Progenitor cell of endocrine pancreas (in vitro differentiated cells): ENCODE data around the gene LORICRIN. TPM values are rescaled to one million over a fixed set of nuclear protein-coding genes. Genes with fewer than 3 reads are reported as not detected.

Source experiments
- DNase-seq: peaks from one replicate; pipeline ENCODE4 v3.0.0; 2021; ENCODE audit warnings: low spot score; ENCODE audit not compliant: unreplicated experiment
- H3K27ac Mint-ChIP-seq: 2 replicates; pipeline ENCODE4 v1.8.0; 2021; ENCODE audit warnings: mild to moderate bottlenecking, moderate library complexity, mixed read lengths
- H3K27me3 Mint-ChIP-seq: 2 replicates; pipeline ENCODE4 v1.8.0; 2021; ENCODE audit warnings: mixed read lengths
- H3K36me3 Mint-ChIP-seq: 2 replicates; pipeline ENCODE4 v1.8.0; 2022; ENCODE audit warnings: mixed read lengths; ENCODE audit not compliant: insufficient read depth
- H3K4me1 Mint-ChIP-seq: 2 replicates; pipeline ENCODE4 v1.8.0; 2021; ENCODE audit warnings: low read depth, mixed read lengths
- H3K4me3 Mint-ChIP-seq: 2 replicates; pipeline ENCODE4 v1.8.0; 2021; ENCODE audit warnings: low read depth, mild to moderate bottlenecking, moderate library complexity, mixed read lengths
- H3K9me3 Mint-ChIP-seq: 2 replicates; pipeline ENCODE4 v1.8.0; 2021; ENCODE audit warnings: low read depth, mixed read lengths
- CTCF ChIP-seq: fragments of 200-600 bp; sonication (generic); IDR thresholded peaks from one replicate; pipeline ENCODE4 v1.5.0; 2021; ENCODE audit warnings: antibody characterized with exemption, mild to moderate bottlenecking; ENCODE audit not compliant: unreplicated experiment
- total RNA-seq: library from RNA; stranded (reverse); gene quantifications from 2 replicates; pipeline ENCODE4 v1.2.1, GENCODE V29; 2021

Gene LORICRIN
- total RNA-seq, 1 donor from 2014 or later = not detected

GRCh38 chr1:153248176-153248879 lies 11.2 kb upstream of the LORICRIN start:
- TF ChIP-seq CTCF = no peak
- Mint-ChIP-seq H3K27ac (no peak overlapping the region), H3K4me1 (no peaks in the 10 kb centered on the region)

GRCh38 chr1:153250166-153250565 lies 9.3 kb upstream of the LORICRIN start:
- no peak overlapping the region for H3K4me3 Mint-ChIP-seq
- H3K36me3 Mint-ChIP-seq = no peaks in the 10 kb centered on the region
- H3K27ac Mint-ChIP-seq = no peak overlapping the region
- H3K4me1 Mint-ChIP-seq = no peaks in the 10 kb centered on the region
- H3K9me3 Mint-ChIP-seq = no peaks in the 10 kb centered on the region
- peaks cover 42% of the 10 kb centered on the region for H3K27me3 Mint-ChIP-seq
- DNase-seq = no peak
- no peak for TF ChIP-seq CTCF

More at GRCh38 chr1:153248176-153248879, 11.2 kb upstream of the LORICRIN start:
- Mint-ChIP-seq H3K4me3 (no peak overlapping the region), H3K36me3 (no peaks in the 10 kb centered on the region), H3K27me3 (peaks cover 34% of the 10 kb centered on the region), H3K9me3 (no peaks in the 10 kb centered on the region)
- DNase-seq = no peak

- Mint-ChIP-seq H3K27me3 (peaks cover 47% of the 10 kb centered on the region), H3K4me3 (no peak overlapping the region), H3K4me1 (no peaks in the 10 kb centered on the region), H3K9me3 (no peaks in the 10 kb centered on the region), H3K36me3 (no peaks in the 10 kb centered on the region), H3K27ac (no peak overlapping the region)
- no peak for DNase-seq
- no peak for TF ChIP-seq CTCF
Observed at GRCh38 chr1:153251087-153251486, 8.4 kb upstream of the LORICRIN start.

GRCh38 chr1:153251562-153251961 lies 7.9 kb upstream of the LORICRIN start:
- Mint-ChIP-seq H3K27ac (no peak overlapping the region), H3K4me3 (no peak overlapping the region), H3K9me3 (no peaks in the 10 kb centered on the region), H3K27me3 (peaks cover 46% of the 10 kb centered on the region), H3K4me1 (no peaks in the 10 kb centered on the region), H3K36me3 (no peaks in the 10 kb centered on the region)
- no peak for TF ChIP-seq CTCF
- no peak for DNase-seq

GRCh38 chr1:153251988-153252387 lies 7.5 kb upstream of the LORICRIN start:
- no peak for DNase-seq
- Mint-ChIP-seq H3K4me3 (no peak overlapping the region), H3K4me1 (no peaks in the 10 kb centered on the region), H3K27me3 (peaks cover 44% of the 10 kb centered on the region), H3K36me3 (no peaks in the 10 kb centered on the region), H3K9me3 (no peaks in the 10 kb centered on the region), H3K27ac (no peak overlapping the region)
- TF ChIP-seq CTCF = no peak
